Esophagus squamous epithelium (tissue), 5 donors: ENCODE measurements around the gene CAVIN1. TPM values are rescaled to one million over a fixed set of nuclear protein-coding genes. Genes with fewer than 3 reads are reported as not detected.

Experiments used
- DNase-seq: peaks from one replicate; lab custom pipeline; 2025; lab: John Stamatoyannopoulos, UW
- H3K27ac ChIP-seq, 4 donors: fragments of 200-600 bp; sonication (generic); one replicate each; pipeline ENCODE4 v1.5.1; 2016 to 2019; ENCODE audit warnings: mild to moderate bottlenecking in 1 of 4
- H3K27me3 ChIP-seq, 4 donors: fragments of 200-600 bp; sonication (generic); 1 replicate in 3 of 4; 2 replicates in 1 of 4; pipeline versions ENCODE4 v1.5.1 to v1.6.0; 2017 to 2021; ENCODE audit warnings: antibody characterized with exemption in 1 of 4
- H3K36me3 ChIP-seq, 3 donors: fragments of 200-600 bp; sonication (generic); one replicate each; pipeline ENCODE4 v1.5.1; 2016 to 2019
- H3K4me1 ChIP-seq, 3 donors: fragments of 200-600 bp; sonication (generic); one replicate each; pipeline ENCODE4 v1.5.1; 2017 to 2019
- H3K4me3 ChIP-seq, 4 donors: fragments of 200-600 bp; sonication (generic); 1 replicate in 3 of 4; 2 replicates in 1 of 4; pipeline ENCODE4 v1.5.1; 2016 to 2019; ENCODE audit warnings: mild to moderate bottlenecking in 2 of 4, moderate library complexity in 1 of 4
- H3K9me3 ChIP-seq, 3 donors: fragments of 200-600 bp; sonication (generic); one replicate each; pipeline ENCODE4 v1.5.1; 2016 to 2019
- POLR2A ChIP-seq, 4 donors: fragments of 450-650 bp; IDR thresholded peaks; one replicate each; pipeline ENCODE4 v1.6.1; 2017; ENCODE audit warnings: antibody characterized with exemption in 4 of 4, mild to moderate bottlenecking in 4 of 4, moderate library complexity in 3 of 4
- WGBS, 2 donors: methylation state at CpG; one replicate each; pipeline ENCODE4 v1.1.5; 2018; 5-methylcytosine and 5-hydroxymethylcytosine counted together
- intact Hi-C: fragments of 100-400 bp; cut with DNase I; formaldehyde crosslinking; loops from one replicate; pipeline ENCODE4 v1.15.0; 2022
- total RNA-seq, 4 donors: library from RNA; depleted of rRNA; stranded (reverse); fragments of >200 nt; gene quantifications; one replicate each; pipeline ENCODE4 v1.1.0, GENCODE V29; 2016
- TF ChIP-seq, protein P1 (sequence below), 6 experiments: fragments of 450-650 bp in 4 of 6; fragments of 200-600 bp in 2 of 6; sonication (generic) in 2 of 6; IDR thresholded peaks; one replicate each; pipeline ENCODE4 v1.5.1; 2016 to 2019; ENCODE audit warnings: antibody characterized with exemption in 6 of 6, mild to moderate bottlenecking in 4 of 6, moderate library complexity in 4 of 6
- donor health status: DM: yes; HTN: yes; CAD: no.

CAVIN1 gene
- total RNA-seq, 4 donors from 2014 or later: 67.8 to 210 (median 113) TPM

GRCh38 chr17:42408061-42408460 is 15.0 kb downstream of the CAVIN1 start:
- 17 to 23% methylated on average over 1 to 2 of the region's 2 CpGs for WGBS, 2 donors
- intact Hi-C loops: no loop called here

DNA sequence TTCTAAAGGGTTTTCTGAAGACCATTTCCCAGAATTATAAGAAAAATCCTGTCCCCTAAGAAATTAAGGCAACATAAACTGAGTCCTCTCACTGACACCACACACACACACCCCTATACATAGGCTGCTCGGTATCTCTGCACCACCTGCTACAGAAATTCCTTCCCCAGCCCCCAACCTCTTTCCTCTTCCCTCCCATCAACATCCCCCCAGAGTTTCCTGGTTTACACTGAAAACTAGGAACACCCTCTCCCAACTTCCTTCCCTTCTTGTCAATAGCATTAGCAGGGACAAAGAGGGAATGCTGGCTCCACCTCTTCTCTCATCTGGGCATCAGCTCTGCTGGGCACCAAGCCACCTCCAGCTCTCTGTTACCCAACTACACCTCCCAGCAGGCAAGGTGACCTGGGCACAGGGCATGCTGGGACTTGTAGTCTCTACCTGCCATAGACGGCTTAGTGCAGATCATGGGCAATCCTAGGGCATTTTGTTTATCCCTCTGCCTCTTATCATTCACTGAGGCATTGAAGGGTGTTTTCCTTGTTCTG is 15.7 kb downstream of the CAVIN1 start:
- intact Hi-C loops: no loop called here
- H3K9me3 ChIP-seq: no peaks in the 10 kb centered on the region
- H3K27me3 ChIP-seq: no peaks in the 10 kb centered on the region
- WGBS, 2 donors: 6 to 18% methylated on average over 2 of the region's 2 CpGs
- TF ChIP-seq, protein P1, sequence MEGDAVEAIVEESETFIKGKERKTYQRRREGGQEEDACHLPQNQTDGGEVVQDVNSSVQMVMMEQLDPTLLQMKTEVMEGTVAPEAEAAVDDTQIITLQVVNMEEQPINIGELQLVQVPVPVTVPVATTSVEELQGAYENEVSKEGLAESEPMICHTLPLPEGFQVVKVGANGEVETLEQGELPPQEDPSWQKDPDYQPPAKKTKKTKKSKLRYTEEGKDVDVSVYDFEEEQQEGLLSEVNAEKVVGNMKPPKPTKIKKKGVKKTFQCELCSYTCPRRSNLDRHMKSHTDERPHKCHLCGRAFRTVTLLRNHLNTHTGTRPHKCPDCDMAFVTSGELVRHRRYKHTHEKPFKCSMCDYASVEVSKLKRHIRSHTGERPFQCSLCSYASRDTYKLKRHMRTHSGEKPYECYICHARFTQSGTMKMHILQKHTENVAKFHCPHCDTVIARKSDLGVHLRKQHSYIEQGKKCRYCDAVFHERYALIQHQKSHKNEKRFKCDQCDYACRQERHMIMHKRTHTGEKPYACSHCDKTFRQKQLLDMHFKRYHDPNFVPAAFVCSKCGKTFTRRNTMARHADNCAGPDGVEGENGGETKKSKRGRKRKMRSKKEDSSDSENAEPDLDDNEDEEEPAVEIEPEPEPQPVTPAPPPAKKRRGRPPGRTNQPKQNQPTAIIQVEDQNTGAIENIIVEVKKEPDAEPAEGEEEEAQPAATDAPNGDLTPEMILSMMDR (IDR thresholded peaks at IDR 0.05): peak in 1 of 6 experiments; percentile 9
- no peak for TF ChIP-seq POLR2A (IDR thresholded peaks at IDR 0.05)
- peak overlapping the region in 1 of 4 donors; percentile 33 for H3K4me3 ChIP-seq
- peak; percentile 37 for DNase-seq
- H3K36me3 ChIP-seq: peaks cover 5 to 31% (median 10%) of the 10 kb centered on the region in 3 donors
- peak overlapping the region; percentile 76 to 97 (median 88) for H3K27ac ChIP-seq
- H3K4me1 ChIP-seq: peaks cover 52 to 98% (median 82%) of the 10 kb centered on the region in 3 donors

More at GRCh38 chr17:42408061-42408460, 15.0 kb downstream of the CAVIN1 start:
- no peak overlapping the region for H3K4me3 ChIP-seq
- TF ChIP-seq POLR2A (IDR thresholded peaks at IDR 0.05): no peak
- TF ChIP-seq, protein P1 (IDR thresholded peaks at IDR 0.05): no peak
- no peak for DNase-seq
- H3K36me3 ChIP-seq: peaks cover 3 to 24% (median 10%) of the 10 kb centered on the region in 3 donors
- H3K4me1 ChIP-seq: peaks cover 45 to 98% (median 81%) of the 10 kb centered on the region in 3 donors
- H3K27ac ChIP-seq: peak overlapping the region; percentile 76 to 97 (median 88)
- H3K9me3 ChIP-seq: no peaks in the 10 kb centered on the region
- H3K27me3 ChIP-seq: no peaks in the 10 kb centered on the region

- Histone ChIP-seq H3K27me3 (no peaks in the 10 kb centered on the region), H3K9me3 (no peaks in the 10 kb centered on the region), H3K4me3 (peak overlapping the region in 1 of 4 donors; percentile 14), H3K27ac (peak overlapping the region; percentile 76 to 97 (median 88)), H3K36me3 (peaks cover 5 to 32% (median 10%) of the 10 kb centered on the region in 3 donors), H3K4me1 (peaks cover 48 to 98% (median 81%) of the 10 kb centered on the region in 3 donors)
- no peak for TF ChIP-seq POLR2A (IDR thresholded peaks at IDR 0.05)
- TF ChIP-seq, protein P1 (IDR thresholded peaks at IDR 0.05): no peak
- no peak for DNase-seq
- intact Hi-C loops: no loop called here
- WGBS, 2 donors: 29 to 32% methylated on average over 5 of the region's 5 CpGs
These were observed 16.3 kb downstream of the CAVIN1 start for GRCh38 chr17:42406615-42407288.

- H3K27ac ChIP-seq: peak overlapping the region; percentile 76 to 97 (median 88)
- no peaks in the 10 kb centered on the region for H3K27me3 ChIP-seq
- DNase-seq: no peak
- TF ChIP-seq POLR2A (IDR thresholded peaks at IDR 0.05): no peak
- TF ChIP-seq, protein P1 (IDR thresholded peaks at IDR 0.05): peak; percentile 76 to 94 (median 88)
- peaks cover 5 to 32% (median 10%) of the 10 kb centered on the region in 3 donors for H3K36me3 ChIP-seq
- WGBS, 2 donors: 24 to 41% methylated on average over 15 to 22 of the region's 26 CpGs
- peaks cover 41 to 94% (median 74%) of the 10 kb centered on the region in 3 donors for H3K4me1 ChIP-seq
- intact Hi-C loops: no loop called here
- H3K4me3 ChIP-seq: no peak overlapping the region
- H3K9me3 ChIP-seq: no peaks in the 10 kb centered on the region
These were observed 17.0 kb downstream of the CAVIN1 start for GRCh38 chr17:42405963-42406495.

DNA sequence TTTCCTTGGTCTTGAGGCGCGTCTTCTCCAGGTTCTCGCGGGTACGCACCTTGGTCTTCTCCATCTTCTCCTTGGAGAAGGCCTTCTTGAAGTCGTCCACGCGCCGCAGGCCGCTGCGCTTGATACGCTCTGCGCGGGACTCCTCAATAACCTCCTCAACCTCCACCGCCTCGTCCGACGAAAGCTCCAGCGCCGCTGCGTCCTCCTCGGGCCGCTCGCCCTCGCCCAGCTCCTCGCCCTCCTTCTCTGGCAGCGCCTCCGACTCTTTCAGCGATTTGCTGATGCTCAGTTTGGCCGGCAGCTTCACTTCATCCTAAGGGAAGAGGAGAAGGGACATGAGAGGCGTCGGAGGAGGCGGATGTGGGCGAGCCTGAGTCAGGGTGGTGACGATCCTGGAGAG is 18.0 kb downstream of the CAVIN1 start:
- no peak for TF ChIP-seq POLR2A (IDR thresholded peaks at IDR 0.05)
- TF ChIP-seq, protein P1 (IDR thresholded peaks at IDR 0.05): no peak
- Histone ChIP-seq H3K27ac (peak overlapping the region in 2 of 4 donors; percentile 55 to 97), H3K4me1 (peaks cover 38 to 92% (median 64%) of the 10 kb centered on the region in 3 donors), H3K9me3 (no peaks in the 10 kb centered on the region), H3K4me3 (no peak overlapping the region), H3K36me3 (peaks cover 5 to 32% (median 10%) of the 10 kb centered on the region in 3 donors), H3K27me3 (no peaks in the 10 kb centered on the region)
- no peak for DNase-seq
- intact Hi-C loops: no loop called here
- WGBS, 2 donors: 90 to 92% methylated on average over 30 to 31 of the region's 35 CpGs
